Measurements from ENCODE around the gene MRPS18A. TPM values are rescaled to one million over a fixed set of nuclear protein-coding genes. Genes with fewer than 3 reads are reported as not detected.

The MRPS18A gene
- total and polyA plus RNA-seq, 2 of the 13 experiments (the other 11 are each of a cell fraction or from before 2014, with no cell fraction given) = 87.8 to 89.1 TPM

DNA sequence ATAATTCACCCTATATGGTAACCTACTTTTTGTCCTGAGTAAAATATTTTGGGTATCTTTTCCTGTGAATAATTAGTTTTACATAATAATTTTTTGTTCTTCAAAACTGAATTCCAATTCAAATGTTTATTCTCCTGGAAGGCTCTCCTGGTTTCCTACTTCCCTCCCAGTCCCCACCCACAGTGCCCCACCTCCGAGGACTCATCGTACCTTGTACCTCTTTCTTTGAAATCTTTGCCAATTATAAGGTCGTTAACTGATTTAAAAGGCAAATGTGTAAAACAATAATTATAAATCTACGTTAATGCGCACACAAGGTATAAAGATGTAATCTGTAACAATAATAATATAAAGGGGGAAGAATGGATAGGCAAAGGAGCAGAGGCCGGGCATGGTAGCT, 41.9 kb upstream of the MRPS18A start (continued):
- TF ChIP-seq, protein P1, sequence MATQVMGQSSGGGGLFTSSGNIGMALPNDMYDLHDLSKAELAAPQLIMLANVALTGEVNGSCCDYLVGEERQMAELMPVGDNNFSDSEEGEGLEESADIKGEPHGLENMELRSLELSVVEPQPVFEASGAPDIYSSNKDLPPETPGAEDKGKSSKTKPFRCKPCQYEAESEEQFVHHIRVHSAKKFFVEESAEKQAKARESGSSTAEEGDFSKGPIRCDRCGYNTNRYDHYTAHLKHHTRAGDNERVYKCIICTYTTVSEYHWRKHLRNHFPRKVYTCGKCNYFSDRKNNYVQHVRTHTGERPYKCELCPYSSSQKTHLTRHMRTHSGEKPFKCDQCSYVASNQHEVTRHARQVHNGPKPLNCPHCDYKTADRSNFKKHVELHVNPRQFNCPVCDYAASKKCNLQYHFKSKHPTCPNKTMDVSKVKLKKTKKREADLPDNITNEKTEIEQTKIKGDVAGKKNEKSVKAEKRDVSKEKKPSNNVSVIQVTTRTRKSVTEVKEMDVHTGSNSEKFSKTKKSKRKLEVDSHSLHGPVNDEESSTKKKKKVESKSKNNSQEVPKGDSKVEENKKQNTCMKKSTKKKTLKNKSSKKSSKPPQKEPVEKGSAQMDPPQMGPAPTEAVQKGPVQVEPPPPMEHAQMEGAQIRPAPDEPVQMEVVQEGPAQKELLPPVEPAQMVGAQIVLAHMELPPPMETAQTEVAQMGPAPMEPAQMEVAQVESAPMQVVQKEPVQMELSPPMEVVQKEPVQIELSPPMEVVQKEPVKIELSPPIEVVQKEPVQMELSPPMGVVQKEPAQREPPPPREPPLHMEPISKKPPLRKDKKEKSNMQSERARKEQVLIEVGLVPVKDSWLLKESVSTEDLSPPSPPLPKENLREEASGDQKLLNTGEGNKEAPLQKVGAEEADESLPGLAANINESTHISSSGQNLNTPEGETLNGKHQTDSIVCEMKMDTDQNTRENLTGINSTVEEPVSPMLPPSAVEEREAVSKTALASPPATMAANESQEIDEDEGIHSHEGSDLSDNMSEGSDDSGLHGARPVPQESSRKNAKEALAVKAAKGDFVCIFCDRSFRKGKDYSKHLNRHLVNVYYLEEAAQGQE (IDR thresholded peaks at IDR 0.05; ENCODE audit: borderline replicate concordance in 1 of 2, low read depth in 1 of 2, low read length in 2 of 2) = no peak
- TF ChIP-seq, protein P2, sequence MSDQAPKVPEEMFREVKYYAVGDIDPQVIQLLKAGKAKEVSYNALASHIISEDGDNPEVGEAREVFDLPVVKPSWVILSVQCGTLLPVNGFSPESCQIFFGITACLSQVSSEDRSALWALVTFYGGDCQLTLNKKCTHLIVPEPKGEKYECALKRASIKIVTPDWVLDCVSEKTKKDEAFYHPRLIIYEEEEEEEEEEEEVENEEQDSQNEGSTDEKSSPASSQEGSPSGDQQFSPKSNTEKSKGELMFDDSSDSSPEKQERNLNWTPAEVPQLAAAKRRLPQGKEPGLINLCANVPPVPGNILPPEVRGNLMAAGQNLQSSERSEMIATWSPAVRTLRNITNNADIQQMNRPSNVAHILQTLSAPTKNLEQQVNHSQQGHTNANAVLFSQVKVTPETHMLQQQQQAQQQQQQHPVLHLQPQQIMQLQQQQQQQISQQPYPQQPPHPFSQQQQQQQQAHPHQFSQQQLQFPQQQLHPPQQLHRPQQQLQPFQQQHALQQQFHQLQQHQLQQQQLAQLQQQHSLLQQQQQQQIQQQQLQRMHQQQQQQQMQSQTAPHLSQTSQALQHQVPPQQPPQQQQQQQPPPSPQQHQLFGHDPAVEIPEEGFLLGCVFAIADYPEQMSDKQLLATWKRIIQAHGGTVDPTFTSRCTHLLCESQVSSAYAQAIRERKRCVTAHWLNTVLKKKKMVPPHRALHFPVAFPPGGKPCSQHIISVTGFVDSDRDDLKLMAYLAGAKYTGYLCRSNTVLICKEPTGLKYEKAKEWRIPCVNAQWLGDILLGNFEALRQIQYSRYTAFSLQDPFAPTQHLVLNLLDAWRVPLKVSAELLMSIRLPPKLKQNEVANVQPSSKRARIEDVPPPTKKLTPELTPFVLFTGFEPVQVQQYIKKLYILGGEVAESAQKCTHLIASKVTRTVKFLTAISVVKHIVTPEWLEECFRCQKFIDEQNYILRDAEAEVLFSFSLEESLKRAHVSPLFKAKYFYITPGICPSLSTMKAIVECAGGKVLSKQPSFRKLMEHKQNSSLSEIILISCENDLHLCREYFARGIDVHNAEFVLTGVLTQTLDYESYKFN (CRISPR knock-in tag; conservative IDR thresholded peaks at IDR 0.05) = no peak
- TF ChIP-seq, protein P3, sequence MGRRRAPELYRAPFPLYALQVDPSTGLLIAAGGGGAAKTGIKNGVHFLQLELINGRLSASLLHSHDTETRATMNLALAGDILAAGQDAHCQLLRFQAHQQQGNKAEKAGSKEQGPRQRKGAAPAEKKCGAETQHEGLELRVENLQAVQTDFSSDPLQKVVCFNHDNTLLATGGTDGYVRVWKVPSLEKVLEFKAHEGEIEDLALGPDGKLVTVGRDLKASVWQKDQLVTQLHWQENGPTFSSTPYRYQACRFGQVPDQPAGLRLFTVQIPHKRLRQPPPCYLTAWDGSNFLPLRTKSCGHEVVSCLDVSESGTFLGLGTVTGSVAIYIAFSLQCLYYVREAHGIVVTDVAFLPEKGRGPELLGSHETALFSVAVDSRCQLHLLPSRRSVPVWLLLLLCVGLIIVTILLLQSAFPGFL (CRISPR knock-in tag; IDR thresholded peaks at IDR 0.05) = no peak
- TF ChIP-seq SOX13 (IDR thresholded peaks at IDR 0.05) (no peak), SOX13 (CRISPR knock-in tag; conservative IDR thresholded peaks at IDR 0.05 in 1 of 2, IDR thresholded peaks at IDR 0.05 in 1 of 2) (no peak), ZNF7 (CRISPR knock-in tag; IDR thresholded peaks at IDR 0.05) (no peak), WIZ (CRISPR knock-in tag; IDR thresholded peaks at IDR 0.05) (no peak)
- TF ChIP-seq, protein P4, sequence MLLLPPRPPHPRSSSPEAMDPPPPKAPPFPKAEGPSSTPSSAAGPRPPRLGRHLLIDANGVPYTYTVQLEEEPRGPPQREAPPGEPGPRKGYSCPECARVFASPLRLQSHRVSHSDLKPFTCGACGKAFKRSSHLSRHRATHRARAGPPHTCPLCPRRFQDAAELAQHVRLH (CRISPR knock-in tag; IDR thresholded peaks at IDR 0.05; ENCODE audit: borderline replicate concordance, low read depth) = no peak

All from HepG2 (cell line).